NCI-H345 treated with DMSO at 0.1 percent for 48 hours (cell line): Measurements from ENCODE around the gene OBI1.

Source experiments
- DNase-seq: peaks from one replicate; lab custom pipeline; 2025; ENCODE audit not compliant: unreplicated experiment; lab: John Stamatoyannopoulos, UW

The OBI1 gene, protein sequence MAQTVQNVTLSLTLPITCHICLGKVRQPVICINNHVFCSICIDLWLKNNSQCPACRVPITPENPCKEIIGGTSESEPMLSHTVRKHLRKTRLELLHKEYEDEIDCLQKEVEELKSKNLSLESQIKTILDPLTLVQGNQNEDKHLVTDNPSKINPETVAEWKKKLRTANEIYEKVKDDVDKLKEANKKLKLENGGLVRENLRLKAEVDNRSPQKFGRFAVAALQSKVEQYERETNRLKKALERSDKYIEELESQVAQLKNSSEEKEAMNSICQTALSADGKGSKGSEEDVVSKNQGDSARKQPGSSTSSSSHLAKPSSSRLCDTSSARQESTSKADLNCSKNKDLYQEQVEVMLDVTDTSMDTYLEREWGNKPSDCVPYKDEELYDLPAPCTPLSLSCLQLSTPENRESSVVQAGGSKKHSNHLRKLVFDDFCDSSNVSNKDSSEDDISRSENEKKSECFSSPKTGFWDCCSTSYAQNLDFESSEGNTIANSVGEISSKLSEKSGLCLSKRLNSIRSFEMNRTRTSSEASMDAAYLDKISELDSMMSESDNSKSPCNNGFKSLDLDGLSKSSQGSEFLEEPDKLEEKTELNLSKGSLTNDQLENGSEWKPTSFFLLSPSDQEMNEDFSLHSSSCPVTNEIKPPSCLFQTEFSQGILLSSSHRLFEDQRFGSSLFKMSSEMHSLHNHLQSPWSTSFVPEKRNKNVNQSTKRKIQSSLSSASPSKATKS

DNA sequence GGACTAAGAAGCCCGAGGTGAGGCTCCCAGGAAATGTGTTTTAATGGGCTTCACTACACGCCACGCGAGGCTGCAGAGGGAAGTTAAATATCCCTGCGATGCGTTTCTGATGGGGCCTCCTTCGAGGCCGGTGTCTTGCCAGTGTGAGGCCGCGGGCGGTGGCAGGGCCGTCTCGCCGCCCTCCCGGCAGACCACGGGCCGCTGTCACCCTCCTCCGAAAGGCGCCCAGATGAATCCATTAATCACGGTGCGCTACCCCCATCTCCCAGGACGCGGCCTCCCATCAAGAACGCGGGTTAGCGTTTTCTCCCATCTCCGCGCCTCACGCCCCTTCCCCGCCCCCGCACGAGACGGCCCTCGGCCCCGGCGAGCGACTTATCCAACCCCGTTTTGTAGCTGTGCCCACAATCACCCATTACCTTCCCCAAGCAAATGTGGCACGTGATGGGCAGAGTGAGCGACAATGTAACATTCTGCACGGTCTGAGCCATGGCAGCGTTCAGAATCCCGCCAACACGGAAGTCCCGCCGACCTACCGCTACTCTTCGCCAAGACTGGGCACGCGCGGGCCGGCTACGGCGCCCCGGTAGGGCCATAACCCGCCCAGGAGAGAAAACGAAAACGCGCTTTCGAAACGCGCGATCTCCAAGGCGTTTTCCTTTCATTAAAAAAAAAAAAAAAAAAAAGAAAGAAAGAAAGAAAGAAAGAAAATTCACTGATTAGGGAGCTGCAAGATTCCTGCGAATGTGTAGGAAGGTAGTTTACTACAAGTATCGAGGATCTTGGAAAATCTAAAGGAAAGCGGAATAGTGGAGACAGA is at the start of gene OBI1:
TSS of gene OBI1 (minus strand) at position 526 of the 820 bp plus-strand sequence. CDS start at position 491, 35 bp downstream.
- peak; percentile 77 for DNase-seq

DNA sequence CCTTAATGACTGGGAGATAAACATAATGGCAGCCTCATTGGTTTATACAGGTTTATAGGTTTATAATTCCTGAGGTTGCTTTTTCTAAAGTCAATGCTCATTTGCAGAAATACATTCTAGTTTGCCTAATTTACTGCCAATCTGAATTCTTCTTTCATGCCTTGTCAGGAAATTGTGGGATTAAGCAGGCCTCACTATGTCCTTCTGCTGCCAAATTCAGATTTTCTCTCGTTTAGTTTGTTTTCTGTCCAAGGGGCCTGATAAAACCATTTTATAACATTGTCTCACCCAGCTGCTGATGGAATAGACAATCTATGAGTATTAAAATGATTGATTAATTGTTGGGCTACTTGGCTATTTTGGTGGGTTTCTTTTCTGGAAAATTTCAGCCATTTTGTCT is 42.4 kb upstream of the OBI1 start:
- DNase-seq: no peak

DNA sequence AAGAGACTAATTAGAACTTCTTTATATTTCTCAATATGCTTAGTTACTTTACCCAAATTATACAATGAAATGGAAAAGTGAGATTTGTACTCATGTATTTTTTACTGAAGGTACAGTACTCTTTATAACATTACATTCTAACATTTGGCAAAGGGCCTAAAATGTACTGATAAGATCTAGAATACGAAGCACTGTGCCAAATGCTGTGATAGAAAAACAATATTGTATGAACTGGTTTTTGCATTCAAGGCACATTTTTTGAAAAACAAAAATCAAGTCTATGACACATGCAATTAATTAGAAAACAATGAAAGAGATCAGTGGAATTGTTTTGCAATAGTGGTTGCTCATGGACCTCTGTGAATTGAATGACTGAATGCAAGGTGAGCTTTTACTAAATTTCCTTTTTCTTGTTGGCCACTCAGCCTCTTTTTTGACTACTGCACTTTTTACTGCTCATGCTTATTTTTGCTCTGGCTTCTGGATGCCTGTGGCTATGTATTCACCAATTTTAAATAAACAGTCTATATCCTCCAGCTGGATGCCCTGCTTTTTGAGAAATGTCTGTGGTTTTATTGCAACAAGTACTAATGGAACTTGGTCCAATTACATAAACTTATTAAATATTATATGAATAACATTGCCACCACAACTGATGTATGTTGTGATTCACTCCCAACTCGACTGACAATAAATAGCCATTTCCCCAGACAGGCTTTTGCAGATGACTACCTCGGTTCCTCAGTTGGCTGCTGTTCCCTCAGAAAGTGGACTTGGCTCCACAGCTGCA is 41.4 kb upstream of the OBI1 start:
- DNase-seq: no peak

DNA sequence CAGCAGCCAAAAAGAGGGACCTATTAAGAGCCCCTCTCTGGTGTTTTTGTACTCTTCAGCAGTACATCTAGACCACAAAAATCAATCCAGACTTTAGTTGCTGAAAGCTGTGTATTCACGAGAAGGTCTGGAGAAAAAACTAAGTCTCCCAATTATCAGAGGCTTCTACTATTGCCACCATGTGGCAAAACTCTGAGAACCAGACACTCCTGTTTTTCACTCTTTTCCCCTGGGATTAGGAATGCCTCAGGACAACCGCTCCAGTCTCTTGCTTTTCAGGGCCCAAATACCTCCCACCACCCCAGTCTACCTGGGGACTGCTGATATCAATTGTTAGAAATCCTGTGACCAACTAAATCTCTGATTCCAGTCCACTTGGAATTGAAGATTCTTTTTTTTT is 30.1 kb upstream of the OBI1 start:
- DNase-seq: no peak

DNA sequence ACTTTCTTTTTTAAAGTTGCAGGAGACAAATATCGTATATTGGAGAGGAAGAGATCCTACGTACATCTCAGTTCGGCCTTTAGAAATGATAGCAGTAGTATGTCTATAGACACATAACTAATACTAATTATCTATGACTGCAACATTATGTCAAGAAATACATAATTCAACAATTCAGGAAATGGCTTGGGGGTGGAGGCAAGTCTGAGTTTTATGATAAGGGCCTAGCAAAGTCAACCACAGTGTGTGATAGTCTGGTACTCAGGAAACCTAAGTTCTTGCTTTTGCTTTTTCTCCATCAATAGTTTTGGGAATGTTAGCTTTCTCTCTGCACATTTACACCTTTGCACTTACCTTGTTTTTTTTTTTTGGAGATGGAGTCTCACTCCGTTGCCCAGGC is 27.5 kb upstream of the OBI1 start:
- DNase-seq: no peak

DNA sequence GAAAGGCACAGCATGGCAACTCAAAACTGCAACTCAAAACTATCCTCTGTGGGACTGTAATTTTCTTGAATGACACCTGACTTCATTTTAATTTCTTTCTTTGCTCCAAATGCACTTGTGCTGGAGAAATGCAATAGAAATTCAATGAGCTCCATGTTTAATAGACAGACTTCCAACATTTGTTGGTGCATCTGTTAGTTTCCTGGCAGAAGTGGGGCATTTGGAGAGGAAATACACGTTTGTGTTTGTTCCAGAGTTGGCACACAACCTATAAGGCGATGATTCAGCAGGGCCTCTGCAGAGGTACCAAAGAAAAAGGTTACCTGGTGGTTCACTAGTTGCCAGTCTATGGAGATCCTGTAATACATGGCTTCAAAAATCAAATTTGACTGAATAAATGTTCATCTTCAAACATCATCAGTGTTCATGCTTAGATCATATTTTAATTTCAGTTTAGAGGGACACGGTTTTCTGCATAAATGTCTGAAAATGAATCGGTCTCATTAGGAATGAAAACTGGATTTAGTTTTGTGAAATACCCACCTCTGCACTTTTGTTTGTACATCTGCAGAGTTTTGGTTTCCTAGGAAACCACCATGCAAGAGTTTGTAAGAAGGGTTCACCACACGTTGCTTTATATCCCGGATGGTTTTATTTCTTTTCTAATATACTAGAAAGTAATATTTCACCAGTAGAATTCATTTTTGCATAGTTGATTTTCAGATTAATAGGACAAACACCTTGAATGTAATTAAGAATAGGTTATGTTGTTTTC is 21.8 kb upstream of the OBI1 start:
- peak; percentile 63 for DNase-seq

DNA sequence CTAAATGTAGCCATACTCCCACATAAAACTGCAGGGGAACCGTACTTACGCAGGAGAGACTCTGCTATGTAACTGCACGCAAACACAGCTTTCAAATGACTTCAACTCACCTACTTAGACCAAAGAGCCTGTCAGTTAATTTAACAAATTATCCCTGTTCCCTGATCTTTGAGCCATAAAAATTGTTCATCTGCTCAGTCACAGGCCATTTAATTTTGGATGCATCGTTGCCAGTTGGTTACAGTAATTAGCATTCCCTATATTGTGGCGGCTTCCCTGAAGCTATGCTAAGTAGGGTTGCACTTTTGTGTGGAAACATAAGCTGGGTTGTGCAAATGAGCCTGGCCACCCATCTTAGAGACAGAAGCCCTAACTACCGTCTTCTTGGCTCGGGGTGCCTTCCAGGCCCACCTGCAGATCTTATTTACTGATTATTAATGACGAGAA is 21.2 kb upstream of the OBI1 start:
- DNase-seq: peak; percentile 88

DNA sequence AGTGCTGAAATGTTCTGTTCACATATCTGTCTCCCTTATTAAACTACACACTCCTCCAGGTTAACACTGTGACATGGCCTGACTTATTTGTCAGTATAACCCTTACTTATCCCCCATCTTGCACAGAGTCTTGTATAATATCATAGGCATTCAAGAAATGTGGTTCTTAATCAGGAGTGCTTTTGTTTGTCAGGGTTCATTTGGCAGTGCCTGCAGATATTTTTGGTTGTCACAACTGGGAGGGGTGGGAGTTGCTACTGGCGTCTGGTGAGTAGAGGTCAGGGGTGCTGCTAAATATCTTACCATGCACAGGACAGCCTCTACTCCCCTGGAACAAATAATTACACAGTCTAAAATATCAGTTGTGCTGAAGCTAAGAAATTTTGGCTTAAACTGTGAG is 20.4 kb upstream of the OBI1 start:
- DNase-seq: no peak

DNA sequence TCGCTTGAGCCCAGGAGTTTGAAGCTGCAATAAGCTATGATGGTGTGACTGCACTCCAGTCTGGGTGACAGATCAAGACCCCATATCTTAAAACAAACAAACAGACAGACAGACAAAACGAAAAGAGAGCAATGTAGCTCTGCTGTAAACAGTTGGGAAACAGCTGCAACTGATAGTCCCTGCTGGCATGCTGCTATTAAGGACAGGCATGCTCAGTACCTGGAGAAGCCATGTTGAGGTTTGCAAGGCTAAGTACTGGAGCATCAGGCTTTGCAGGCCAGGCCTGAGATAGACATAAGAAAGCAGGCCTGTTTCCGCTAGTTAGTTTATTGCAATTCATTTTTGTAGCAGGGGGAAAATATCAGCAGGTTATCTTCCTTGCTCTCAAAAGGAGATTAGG is 16.2 kb upstream of the OBI1 start:
- no peak for DNase-seq

DNA sequence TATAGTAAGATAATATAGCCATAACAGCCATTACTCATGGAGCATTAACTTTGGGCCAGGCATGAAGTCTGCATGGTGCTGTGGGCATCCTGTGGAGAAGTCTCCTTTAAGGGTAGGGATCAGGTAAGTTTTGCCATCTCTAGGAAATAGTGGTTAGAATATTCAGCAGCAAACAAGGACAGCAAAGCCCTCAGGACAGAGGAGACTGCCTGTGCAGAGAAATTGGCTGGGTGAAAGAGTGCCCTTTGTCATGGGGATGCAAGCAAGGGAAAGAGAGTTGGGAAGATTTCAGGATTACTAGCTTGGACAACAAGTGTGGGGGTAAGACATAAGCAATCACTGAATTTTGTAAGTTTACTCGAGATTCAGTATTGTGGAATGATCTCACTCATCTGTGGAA is 15.7 kb upstream of the OBI1 start:
- no peak for DNase-seq

DNA sequence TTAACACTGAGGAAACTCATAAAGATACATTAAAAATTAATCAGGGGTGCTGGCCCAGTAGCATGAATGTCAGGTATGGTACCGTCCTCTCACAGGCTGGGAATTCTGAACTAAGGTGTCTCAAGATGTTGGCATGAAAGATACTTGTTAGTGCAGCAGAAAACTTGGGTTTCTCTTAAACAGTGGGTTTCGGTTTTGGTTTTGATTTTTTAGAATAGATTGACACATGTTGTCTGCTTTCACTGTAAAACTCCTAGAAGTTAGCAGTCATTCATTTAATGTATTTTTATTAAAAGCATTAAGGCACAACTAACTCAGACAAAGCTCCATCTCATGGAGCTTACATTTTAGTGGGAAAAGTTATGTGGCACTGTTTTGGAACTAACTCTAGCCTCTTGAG is 3.5 kb upstream of the OBI1 start:
- no peak for DNase-seq

DNA sequence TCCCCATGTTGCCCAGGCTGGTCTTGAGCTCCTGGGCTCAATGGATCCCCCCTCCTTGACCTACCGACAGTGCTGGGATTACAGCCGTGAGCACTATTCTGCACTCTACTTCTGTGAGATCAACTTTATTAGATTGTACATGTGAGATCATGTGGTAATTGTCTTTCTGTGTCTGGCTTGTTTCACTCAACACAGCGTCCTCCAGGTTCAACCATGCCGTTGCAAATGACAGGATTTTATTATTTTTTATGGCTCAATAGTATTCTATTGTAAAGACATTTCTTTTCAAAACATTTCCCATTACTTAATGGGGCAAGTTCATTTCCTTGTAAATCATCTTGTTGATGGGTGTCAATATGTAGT is 1.5 kb upstream of the OBI1 start:
- no peak for DNase-seq

DNA sequence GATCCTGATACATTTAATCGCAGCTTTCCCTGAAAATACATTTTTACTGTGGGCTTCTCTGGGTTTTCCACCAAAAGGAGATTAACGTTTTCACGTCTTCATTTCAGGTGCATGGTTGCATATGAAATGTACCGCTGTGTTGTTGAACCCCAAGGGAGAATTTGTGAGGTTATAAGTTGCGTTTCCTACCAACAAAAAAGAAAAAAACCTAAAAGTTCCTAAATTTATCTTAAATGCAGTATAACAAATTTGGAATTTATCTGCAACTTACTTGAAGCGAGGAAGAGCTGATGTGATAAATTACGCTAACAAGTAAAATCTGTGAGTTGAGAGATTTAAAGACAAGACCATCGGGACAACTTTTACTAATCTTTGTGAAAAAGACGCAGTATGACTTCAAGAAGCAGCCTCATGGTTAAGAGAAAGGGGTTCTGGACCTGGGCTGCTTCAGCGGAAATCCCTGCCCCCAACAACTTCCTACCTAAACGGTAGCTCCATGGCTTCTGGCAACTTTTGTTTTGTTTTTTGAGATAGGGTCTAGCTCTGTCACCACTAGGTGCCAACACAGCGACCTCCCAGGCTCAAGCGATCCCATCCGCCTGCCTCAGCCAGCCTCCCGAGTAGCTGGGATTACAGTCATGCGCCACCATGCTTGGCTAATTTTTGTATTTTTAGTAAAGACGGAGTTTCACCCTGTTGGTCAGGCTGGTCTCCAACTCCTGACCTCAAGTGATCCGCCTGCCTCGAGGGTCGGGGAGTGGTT is 958 bp upstream of the OBI1 start:
- DNase-seq: no peak

DNA sequence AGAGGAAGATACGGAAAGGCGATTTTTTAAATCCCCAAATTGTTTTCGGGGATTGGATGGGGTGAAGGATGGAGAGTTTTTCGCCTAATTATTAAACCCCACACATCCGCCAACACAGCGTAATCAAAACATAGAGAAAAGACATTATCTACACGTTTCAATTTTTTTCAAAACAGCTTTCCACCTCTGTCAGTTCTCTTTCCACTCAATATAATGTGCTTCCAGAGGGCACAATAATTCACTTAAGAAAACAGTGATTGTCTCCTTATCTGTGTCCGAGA is 435 bp upstream of the OBI1 start:
- DNase-seq: no peak

DNA sequence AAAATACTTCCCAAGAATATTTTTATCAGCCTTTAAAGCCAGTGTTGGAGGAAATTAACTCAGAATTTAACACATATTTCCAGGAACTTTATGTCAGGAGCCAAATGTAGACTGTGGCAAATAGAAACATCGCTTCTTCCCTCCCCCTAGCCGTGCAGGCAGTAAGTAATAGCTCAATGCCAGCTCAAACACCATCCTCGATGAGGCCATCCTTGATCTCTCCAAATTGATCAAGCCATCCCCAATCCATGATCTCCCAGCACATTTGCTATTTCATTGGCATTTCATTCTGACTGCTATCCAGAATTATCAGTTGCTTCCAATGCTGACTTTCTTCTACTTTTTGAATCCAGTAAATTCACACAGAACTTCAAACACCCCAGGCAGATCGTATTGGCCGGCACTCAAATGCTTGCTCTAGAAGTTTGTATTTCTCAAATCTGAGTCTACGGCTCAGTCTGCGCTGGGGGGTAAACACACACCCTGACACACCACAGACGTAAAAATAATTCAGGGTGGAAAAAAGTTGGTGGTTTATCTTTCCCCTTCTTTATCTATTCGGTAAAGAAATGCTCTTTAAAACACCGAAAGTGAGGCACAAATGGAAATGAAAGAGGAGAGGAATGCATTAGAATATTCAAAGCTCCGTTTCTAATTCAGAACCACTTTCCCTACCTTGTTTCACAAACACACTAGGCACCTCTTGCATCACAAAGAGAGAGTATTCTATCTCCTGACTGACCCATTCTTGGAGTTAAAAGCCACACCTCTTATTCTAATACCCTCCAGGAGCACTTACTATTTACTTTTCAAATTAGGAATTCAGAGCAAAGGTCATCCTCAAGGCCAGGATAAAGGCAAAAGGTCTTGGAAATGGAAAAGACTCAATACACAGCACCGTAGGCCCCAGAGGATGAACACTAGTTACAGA is 991 bp downstream of the OBI1 start:
- DNase-seq: peak; percentile 31

DNA sequence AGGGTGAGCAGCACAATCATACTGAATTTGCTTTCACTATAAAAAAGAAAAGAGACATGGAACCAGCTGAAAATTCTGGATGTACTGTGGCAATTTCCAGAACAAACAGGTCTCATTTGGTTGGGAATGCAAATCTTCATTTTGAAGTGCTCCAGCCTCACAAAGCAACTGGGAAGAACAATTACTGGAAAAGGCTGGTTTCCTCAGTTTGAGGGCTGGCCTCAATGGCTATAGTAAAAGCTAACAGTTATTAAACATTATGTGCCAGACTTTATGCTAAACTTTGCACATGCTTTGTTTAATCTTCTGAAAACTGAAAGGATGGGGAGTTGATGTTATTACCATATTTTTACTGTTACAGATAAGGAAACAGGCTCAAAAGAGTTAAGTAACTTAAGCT is 3.0 kb downstream of the OBI1 start:
- no peak for DNase-seq

DNA sequence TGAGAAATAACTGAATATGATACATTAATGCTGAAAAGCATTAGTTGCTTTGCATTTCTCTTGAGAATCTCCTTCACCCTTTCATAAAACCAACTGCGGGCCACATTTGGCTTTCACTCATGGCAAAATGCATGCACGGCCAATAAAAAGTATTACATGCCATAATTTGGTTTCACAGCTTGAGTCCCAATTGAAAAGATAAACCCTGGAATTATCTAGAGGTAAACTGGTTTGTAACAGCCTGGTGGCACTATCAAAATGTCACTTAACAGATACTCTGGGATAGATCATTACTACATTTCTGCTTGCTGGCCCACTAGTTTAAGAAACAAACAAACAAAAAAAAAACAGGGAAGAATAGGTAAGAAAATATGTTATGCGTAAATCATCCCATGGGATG is 3.9 kb downstream of the OBI1 start:
- DNase-seq: no peak

DNA sequence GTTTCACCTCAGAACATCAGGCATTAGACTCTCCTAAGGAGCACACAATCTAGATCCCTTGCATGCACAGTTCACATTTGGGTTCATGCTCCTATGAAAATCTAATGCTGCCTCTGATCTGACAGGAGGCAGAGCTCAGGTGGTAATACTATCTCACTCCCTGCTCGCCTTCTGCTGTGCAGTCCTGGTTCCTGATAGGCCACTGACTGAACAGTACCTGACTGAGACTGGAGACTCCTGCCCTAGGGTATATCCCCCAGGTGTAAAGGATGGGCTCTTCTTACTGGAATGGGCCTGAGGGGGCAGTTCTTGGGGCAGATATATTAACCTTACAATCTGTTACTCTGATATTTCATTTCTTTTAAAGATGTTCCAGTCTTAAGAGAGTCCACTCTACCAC is 6.3 kb downstream of the OBI1 start:
- DNase-seq: no peak

DNA sequence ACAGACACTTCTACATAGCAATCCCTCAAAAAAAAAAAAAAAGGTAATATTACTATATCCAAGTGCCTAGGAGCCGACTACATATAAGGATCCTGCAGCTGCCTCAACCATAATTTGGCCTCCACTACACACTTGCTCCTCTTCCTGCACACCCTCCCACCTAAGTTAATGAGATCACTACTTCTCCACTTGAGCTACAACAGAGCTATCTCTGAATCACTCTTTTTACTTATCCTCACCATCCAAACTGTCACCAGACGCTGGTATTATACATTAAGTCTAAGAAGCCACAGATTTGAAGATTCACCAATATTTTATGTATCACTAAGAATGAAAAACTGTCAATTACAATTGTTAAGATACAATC is 8.3 kb downstream of the OBI1 start:
- no peak for DNase-seq
